ENCODE data around the gene DAND5. TPM values are rescaled to one million over a fixed set of nuclear protein-coding genes. Genes with fewer than 3 reads are reported as not detected.

DAND5 gene
- polyA plus RNA-seq, 1 experiment, result not detected

GRCh38 chr19:13016628-13017305 lies 47.4 kb downstream of the DAND5 start:
- DNase-seq (ENCODE audit: low read depth, low spot score), result no peak
- H3K27me3 ChIP-seq (ENCODE audit: control insufficient read depth, insufficient read depth, low read length), result no peaks in the 10 kb centered on the region
- peaks cover 7% of the 10 kb centered on the region; the same call in 1 of the 2 replicates for H3K9me3 ChIP-seq (ENCODE audit: control insufficient read depth, insufficient read depth, low read length)
- ChIA-PET CTCF (interaction anchor here (0.6 to 1.6 kb wide), 4 partner anchors 7 to 51 kb away, joined by 3 to 8 read pairs (median 4); no protein-coding TSS in a partner anchor), POLR2A (no interaction called here)
- TF ChIP-seq CTCF (IDR thresholded peaks at IDR 0.05; ENCODE audit: low read depth, low read length), result no peak
- peak overlapping the region; percentile 22 for H3K4me3 ChIP-seq (ENCODE audit: low read depth, low read length)
- H3K27ac ChIP-seq (ENCODE audit: low read depth, low read length), result peak overlapping the region; percentile 11

GRCh38 chr19:13017306-13018034 lies 48.1 kb downstream of the DAND5 start:
- ChIA-PET POLR2A (no interaction called here), CTCF (interaction anchor here (0.7 to 1.6 kb wide), 5 partner anchors 12 to 52 kb away, joined by 3 to 8 read pairs (median 4); no protein-coding TSS in a partner anchor)
- Histone ChIP-seq H3K4me3 (ENCODE audit: low read depth, low read length) (0 out of 2 replicates have a peak overlapping the region, but pooled peaks have one; percentile 7), H3K27ac (ENCODE audit: low read depth, low read length) (peak overlapping the region; percentile 31), H3K9me3 (ENCODE audit: control insufficient read depth, insufficient read depth, low read length) (peaks cover under 1% of the 10 kb centered on the region; the same call in 1 of the 2 replicates), H3K27me3 (ENCODE audit: control insufficient read depth, insufficient read depth, low read length) (no peaks in the 10 kb centered on the region)
- TF ChIP-seq CTCF (IDR thresholded peaks at IDR 0.05; ENCODE audit: low read depth, low read length), result no peak
- DNase-seq (ENCODE audit: low read depth, low spot score), result no peak

DNA sequence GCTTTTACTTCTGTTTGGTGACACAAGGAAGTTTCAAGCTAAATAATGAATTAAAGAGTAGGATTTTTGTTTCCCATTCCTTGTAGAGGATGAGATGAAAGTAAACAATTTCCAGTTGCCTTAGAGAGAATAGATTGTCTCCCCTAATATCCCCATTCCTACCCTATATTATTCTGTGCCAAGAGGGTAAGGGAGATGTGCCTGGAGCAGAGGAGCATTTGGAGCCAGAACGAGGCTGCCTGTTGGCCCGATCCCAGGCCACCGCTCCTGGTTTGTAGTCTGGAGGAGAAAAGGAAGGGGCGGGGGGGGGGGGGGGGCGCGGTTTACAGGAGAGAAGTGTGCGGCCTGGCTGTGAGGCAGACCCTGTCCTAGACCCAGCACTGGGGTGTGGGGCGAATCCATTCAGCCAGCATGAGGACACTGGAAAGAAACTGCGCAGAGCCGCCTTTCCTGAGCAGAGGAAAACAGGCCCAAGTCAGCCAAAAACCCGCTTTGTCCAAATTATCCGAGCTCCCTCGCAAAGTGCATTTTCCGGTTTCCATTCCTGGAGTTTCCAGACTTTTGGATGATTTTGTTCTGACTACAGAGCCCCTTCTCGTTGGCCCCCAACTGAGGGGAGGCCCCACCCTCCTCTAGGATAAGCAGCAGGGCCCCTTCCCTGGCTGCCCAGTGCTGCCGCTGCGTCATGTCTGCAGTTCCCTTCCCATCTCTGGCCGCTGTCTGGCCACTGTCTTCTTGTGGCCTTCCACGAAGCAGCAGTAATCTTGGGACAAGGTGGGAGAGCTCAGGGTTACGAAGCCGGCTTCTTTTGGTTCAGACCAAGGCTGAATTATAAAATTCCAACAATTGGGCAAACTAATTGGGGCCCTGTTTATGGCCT lies 48.9 kb downstream of the DAND5 start:
- Histone ChIP-seq H3K9me3 (ENCODE audit: control insufficient read depth, insufficient read depth, low read length) (no peaks in the 10 kb centered on the region; the same call in 1 of the 2 replicates), H3K27ac (ENCODE audit: low read depth, low read length) (peak overlapping the region; percentile 59), H3K4me3 (ENCODE audit: low read depth, low read length) (0 out of 2 replicates have a peak overlapping the region, but pooled peaks have one; percentile 20), H3K27me3 (ENCODE audit: control insufficient read depth, insufficient read depth, low read length) (no peaks in the 10 kb centered on the region)
- ChIA-PET POLR2A (interaction anchor here (1.0 kb wide), 1 partner anchor 18 kb away, joined by 3 read pairs; no protein-coding TSS in a partner anchor), CTCF (interaction anchor here (1.1 to 1.6 kb wide), 3 partner anchors 13 to 53 kb away, joined by 3 to 8 read pairs (median 6); no protein-coding TSS in a partner anchor)
- TF ChIP-seq CTCF (IDR thresholded peaks at IDR 0.05; ENCODE audit: low read depth, low read length), result no peak
- no peak for DNase-seq (ENCODE audit: low read depth, low spot score)

GRCh38 chr19:13019332-13019731 lies 50.0 kb downstream of the DAND5 start:
- Histone ChIP-seq H3K4me3 (ENCODE audit: low read depth, low read length) (no peak overlapping the region), H3K27ac (ENCODE audit: low read depth, low read length) (peak overlapping the region; percentile 49), H3K27me3 (ENCODE audit: control insufficient read depth, insufficient read depth, low read length) (no peaks in the 10 kb centered on the region), H3K9me3 (ENCODE audit: control insufficient read depth, insufficient read depth, low read length) (no peaks in the 10 kb centered on the region; the same call in 1 of the 2 replicates)
- CTCF ChIA-PET, result no interaction called here
- POLR2A ChIA-PET, result no interaction called here
- DNase-seq (ENCODE audit: low read depth, low spot score), result no peak
- no peak for TF ChIP-seq CTCF (IDR thresholded peaks at IDR 0.05; ENCODE audit: low read depth, low read length)

All from AG04450 (cell line).